OCI-LY1 (cell line): ENCODE data around the gene RBM43.

Experiments
- H2AFZ ChIP-seq: fragments of 200-600 bp; sonication (generic), shearing (Covaris generic); 2 replicates; pipeline ENCODE4 v1.6.0; 2014; ENCODE audit warnings: antibody characterized with exemption, mild to moderate bottlenecking, low read length
- H3F3A ChIP-seq: fragments of 200-600 bp; sonication (generic), shearing (Covaris generic); 2 replicates; pipeline ENCODE4 v1.6.0; 2014; ENCODE audit warnings: mild to moderate bottlenecking, antibody characterized with exemption, low read length, moderate library complexity; ENCODE audit not compliant: insufficient read depth
- H3K27ac ChIP-seq: fragments of 200-600 bp; sonication (generic); 2 replicates; pipeline ENCODE4 v1.5.1; 2014; ENCODE audit warnings: low read length, mixed run types, mild to moderate bottlenecking, low read depth; ENCODE audit not compliant: poor library complexity, severe bottlenecking
- H3K27me3 ChIP-seq: fragments of 200-600 bp; sonication (generic); 2 replicates; pipeline ENCODE4 v1.6.0; 2014; ENCODE audit warnings: antibody characterized with exemption, mild to moderate bottlenecking, low read length, moderate library complexity; ENCODE audit not compliant: insufficient read depth
- H3K36me3 ChIP-seq: fragments of 200-600 bp; sonication (generic); 2 replicates; pipeline ENCODE4 v1.6.1; 2014; ENCODE audit warnings: mild to moderate bottlenecking, antibody characterized with exemption, low read length, moderate library complexity, mixed read lengths; ENCODE audit not compliant: insufficient read depth
- H3K4me1 ChIP-seq: fragments of 200-600 bp; sonication (generic); 2 replicates; pipeline ENCODE4 v1.5.1; 2014; ENCODE audit warnings: mild to moderate bottlenecking, low read length, moderate library complexity; ENCODE audit not compliant: insufficient read depth, severe bottlenecking
- H3K4me2 ChIP-seq: fragments of 200-600 bp; sonication (generic), shearing (Covaris generic); 2 replicates; pipeline ENCODE4 v1.6.1; 2014; ENCODE audit warnings: low read length
- H3K4me3 ChIP-seq: fragments of 200-600 bp; sonication (generic); 2 replicates; pipeline ENCODE4 v1.5.1; 2014; ENCODE audit warnings: low read length, low read depth, mild to moderate bottlenecking, mixed read lengths; ENCODE audit not compliant: poor library complexity, severe bottlenecking
- H3K79me2 ChIP-seq: fragments of 200-600 bp; shearing (Covaris generic); 2 replicates; pipeline ENCODE4 v1.6.1; 2016; ENCODE audit warnings: mixed run types, low read length, mixed read lengths; ENCODE audit not compliant: insufficient read depth
- H3K9ac ChIP-seq: fragments of 200-600 bp; sonication (generic), shearing (Covaris generic); 2 replicates; pipeline ENCODE4 v1.6.1; 2014; ENCODE audit warnings: mild to moderate bottlenecking, low read length, mixed read lengths
- H3K9me2 ChIP-seq: fragments of 200-600 bp; sonication (generic), shearing (Covaris generic); 2 replicates; pipeline ENCODE4 v1.6.1; 2014; ENCODE audit warnings: low read depth, mild to moderate bottlenecking, low read length, mixed read lengths
- H3K9me3 ChIP-seq: fragments of 200-600 bp; shearing (Covaris generic); 2 replicates; pipeline ENCODE4 v1.6.1; 2014; ENCODE audit warnings: low read length, mixed read lengths
- H4K20me1 ChIP-seq: fragments of 200-600 bp; sonication (generic), shearing (Covaris generic); 2 replicates; pipeline ENCODE4 v1.6.0; 2016; ENCODE audit warnings: mild to moderate bottlenecking, low read length; ENCODE audit not compliant: insufficient read depth
- CTCF ChIP-seq: fragments of 200-600 bp; sonication (generic), shearing (Covaris generic); IDR thresholded peaks from 2 replicates; pipeline ENCODE4 v1.5.1; 2017; ENCODE audit warnings: mild to moderate bottlenecking, antibody characterized with exemption, low read length, moderate library complexity, mixed read lengths
- EZH2 ChIP-seq: fragments of 200-600 bp; sonication (generic), shearing (Covaris generic); IDR thresholded peaks from 2 replicates; pipeline ENCODE4 v1.8.0; 2017; ENCODE audit warnings: borderline replicate concordance, mixed run types, mild to moderate bottlenecking, antibody characterized with exemption, low read length, moderate library complexity, mixed read lengths

Gene RBM43

GRCh38 chr2:151206446-151206968, 55.2 kb downstream of the RBM43 start:
- Histone ChIP-seq H4K20me1 (no peaks in the 10 kb centered on the region), H3K36me3 (no peaks in the 10 kb centered on the region), H3K79me2 (no peaks in the 10 kb centered on the region), H2AFZ (no peak overlapping the region), H3K27me3 (no peaks in the 10 kb centered on the region), H3K4me2 (no peak overlapping the region), H3K27ac (no peak overlapping the region), H3K9ac (no peak overlapping the region), H3K4me3 (no peak overlapping the region), H3F3A (no peaks in the 10 kb centered on the region), H3K9me3 (no peaks in the 10 kb centered on the region), H3K9me2 (no peaks in the 10 kb centered on the region), H3K4me1 (no peaks in the 10 kb centered on the region)
- TF ChIP-seq EZH2 (no peak), CTCF (no peak)

GRCh38 chr2:151205571-151205970, 56.1 kb downstream of the RBM43 start:
- no peaks in the 10 kb centered on the region for H3K9me3 ChIP-seq
- H3K4me1 ChIP-seq: no peaks in the 10 kb centered on the region
- H3K79me2 ChIP-seq: no peaks in the 10 kb centered on the region
- H3K4me2 ChIP-seq: no peak overlapping the region
- H4K20me1 ChIP-seq: no peaks in the 10 kb centered on the region
- no peak overlapping the region for H3K9ac ChIP-seq
- H3F3A ChIP-seq: no peaks in the 10 kb centered on the region
- no peaks in the 10 kb centered on the region for H3K9me2 ChIP-seq
- H2AFZ ChIP-seq: no peak overlapping the region
- H3K27ac ChIP-seq: no peak overlapping the region
- H3K36me3 ChIP-seq: no peaks in the 10 kb centered on the region
- no peak overlapping the region for H3K4me3 ChIP-seq
- TF ChIP-seq CTCF (no peak), EZH2 (no peak)
- no peaks in the 10 kb centered on the region for H3K27me3 ChIP-seq

GRCh38 chr2:151204756-151205155, 56.9 kb downstream of the RBM43 start:
- Histone ChIP-seq H3K79me2 (no peaks in the 10 kb centered on the region), H3K27me3 (no peaks in the 10 kb centered on the region), H3K36me3 (no peaks in the 10 kb centered on the region), H3K27ac (no peak overlapping the region), H3K9me3 (no peaks in the 10 kb centered on the region), H4K20me1 (no peaks in the 10 kb centered on the region), H2AFZ (no peak overlapping the region), H3K9ac (no peak overlapping the region), H3K9me2 (no peaks in the 10 kb centered on the region), H3K4me2 (no peak overlapping the region), H3K4me3 (no peak overlapping the region), H3F3A (no peaks in the 10 kb centered on the region), H3K4me1 (no peaks in the 10 kb centered on the region)
- TF ChIP-seq EZH2 (no peak), CTCF (no peak)
